Measurements from ENCODE around the gene SHC2.

SHC2 gene

DNA sequence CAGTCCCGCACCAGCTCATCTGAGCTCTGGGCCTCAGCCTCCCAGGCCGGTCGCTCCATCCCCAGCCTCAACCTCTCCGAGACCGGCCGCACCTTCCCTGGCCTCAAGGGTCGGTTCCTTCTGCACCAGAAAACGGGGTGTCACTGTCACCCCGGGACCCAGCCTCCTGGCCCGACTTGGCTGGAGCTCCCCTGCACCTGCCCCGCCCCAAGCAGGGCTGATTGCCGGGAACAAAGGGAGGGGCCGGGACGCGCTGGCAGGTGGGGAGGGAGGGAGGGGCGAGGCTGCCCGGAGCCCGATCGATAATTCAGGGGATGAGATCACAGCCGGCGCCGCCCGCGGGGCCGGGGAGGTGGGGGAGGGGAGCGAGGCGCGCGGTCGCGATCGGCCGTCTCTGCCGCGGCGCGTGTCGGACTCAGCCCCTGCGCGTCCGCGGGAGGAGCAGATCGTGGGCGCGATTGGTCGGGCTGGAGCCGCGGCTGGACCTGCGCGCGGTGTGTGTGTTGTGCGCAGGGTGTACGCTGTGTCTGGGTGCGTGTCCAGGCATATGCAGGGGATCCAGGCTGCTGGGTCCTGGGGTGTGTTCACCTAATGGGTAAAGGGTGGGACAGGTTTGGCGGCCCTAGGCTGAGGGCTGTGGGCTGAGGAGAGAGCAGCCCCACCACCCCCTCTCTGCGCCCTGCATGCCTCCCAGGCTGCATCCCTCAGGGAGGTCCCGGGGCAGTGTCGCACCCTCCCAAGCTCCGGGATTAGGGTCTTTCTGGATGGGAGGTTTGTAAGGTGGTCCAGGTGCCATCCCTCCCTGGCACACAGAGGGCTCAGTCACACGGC lies 1.1 kb upstream of the SHC2 start (continued):
- no peak for TF ChIP-seq ZNF114 (tag by site-specific recombination; IDR thresholded peaks at IDR 0.05)
- peak; percentile 46; the same call in 1 of the 2 replicates for TF ChIP-seq GLIS2 (tag by site-specific recombination; IDR thresholded peaks at IDR 0.05)
- TF ChIP-seq ZNF354C (tag by site-specific recombination; IDR thresholded peaks at IDR 0.05; ENCODE audit: borderline replicate concordance, low read depth), result no peak
- TF ChIP-seq ZNF558 (tag by site-specific recombination; IDR thresholded peaks at IDR 0.05), result no peak
- TF ChIP-seq ZNF324 (tag by site-specific recombination; IDR thresholded peaks at IDR 0.05), result no peak
- TF ChIP-seq KLF10 (tag by site-specific recombination; IDR thresholded peaks at IDR 0.05), result 0 out of 2 replicates have a peak, but pooled peaks have one; percentile 51
- no peak for TF ChIP-seq ZNF426 (tag by site-specific recombination; IDR thresholded peaks at IDR 0.05)
- peak; percentile 85 for TF ChIP-seq ZNF785 (tag by site-specific recombination; IDR thresholded peaks at IDR 0.05)
- TF ChIP-seq ZBTB7A (tag by site-specific recombination; IDR thresholded peaks at IDR 0.05; ENCODE audit: low read depth), result no peak
- TF ChIP-seq, protein P1, sequence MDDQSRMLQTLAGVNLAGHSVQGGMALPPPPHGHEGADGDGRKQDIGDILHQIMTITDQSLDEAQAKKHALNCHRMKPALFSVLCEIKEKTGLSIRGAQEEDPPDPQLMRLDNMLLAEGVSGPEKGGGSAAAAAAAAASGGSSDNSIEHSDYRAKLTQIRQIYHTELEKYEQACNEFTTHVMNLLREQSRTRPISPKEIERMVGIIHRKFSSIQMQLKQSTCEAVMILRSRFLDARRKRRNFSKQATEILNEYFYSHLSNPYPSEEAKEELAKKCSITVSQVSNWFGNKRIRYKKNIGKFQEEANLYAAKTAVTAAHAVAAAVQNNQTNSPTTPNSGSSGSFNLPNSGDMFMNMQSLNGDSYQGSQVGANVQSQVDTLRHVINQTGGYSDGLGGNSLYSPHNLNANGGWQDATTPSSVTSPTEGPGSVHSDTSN (CRISPR knock-in tag; IDR thresholded peaks at IDR 0.05), result no peak
- TF ChIP-seq, protein P2, sequence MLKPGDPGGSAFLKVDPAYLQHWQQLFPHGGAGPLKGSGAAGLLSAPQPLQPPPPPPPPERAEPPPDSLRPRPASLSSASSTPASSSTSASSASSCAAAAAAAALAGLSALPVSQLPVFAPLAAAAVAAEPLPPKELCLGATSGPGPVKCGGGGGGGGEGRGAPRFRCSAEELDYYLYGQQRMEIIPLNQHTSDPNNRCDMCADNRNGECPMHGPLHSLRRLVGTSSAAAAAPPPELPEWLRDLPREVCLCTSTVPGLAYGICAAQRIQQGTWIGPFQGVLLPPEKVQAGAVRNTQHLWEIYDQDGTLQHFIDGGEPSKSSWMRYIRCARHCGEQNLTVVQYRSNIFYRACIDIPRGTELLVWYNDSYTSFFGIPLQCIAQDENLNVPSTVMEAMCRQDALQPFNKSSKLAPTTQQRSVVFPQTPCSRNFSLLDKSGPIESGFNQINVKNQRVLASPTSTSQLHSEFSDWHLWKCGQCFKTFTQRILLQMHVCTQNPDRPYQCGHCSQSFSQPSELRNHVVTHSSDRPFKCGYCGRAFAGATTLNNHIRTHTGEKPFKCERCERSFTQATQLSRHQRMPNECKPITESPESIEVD (tag by site-specific recombination; IDR thresholded peaks at IDR 0.05), result no peak
- no peak for TF ChIP-seq OVOL3 (tag by site-specific recombination; IDR thresholded peaks at IDR 0.05)
- no peak for TF ChIP-seq ZNF23 (tag by site-specific recombination; IDR thresholded peaks at IDR 0.05; ENCODE audit: borderline replicate concordance)
- TF ChIP-seq, protein P3, sequence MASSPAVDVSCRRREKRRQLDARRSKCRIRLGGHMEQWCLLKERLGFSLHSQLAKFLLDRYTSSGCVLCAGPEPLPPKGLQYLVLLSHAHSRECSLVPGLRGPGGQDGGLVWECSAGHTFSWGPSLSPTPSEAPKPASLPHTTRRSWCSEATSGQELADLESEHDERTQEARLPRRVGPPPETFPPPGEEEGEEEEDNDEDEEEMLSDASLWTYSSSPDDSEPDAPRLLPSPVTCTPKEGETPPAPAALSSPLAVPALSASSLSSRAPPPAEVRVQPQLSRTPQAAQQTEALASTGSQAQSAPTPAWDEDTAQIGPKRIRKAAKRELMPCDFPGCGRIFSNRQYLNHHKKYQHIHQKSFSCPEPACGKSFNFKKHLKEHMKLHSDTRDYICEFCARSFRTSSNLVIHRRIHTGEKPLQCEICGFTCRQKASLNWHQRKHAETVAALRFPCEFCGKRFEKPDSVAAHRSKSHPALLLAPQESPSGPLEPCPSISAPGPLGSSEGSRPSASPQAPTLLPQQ (tag by site-specific recombination; IDR thresholded peaks at IDR 0.05), result peak; percentile 61; the same call in 1 of the 2 replicates
- no peak for TF ChIP-seq ZNF350 (tag by site-specific recombination; IDR thresholded peaks at IDR 0.05)
- TF ChIP-seq, protein P4, sequence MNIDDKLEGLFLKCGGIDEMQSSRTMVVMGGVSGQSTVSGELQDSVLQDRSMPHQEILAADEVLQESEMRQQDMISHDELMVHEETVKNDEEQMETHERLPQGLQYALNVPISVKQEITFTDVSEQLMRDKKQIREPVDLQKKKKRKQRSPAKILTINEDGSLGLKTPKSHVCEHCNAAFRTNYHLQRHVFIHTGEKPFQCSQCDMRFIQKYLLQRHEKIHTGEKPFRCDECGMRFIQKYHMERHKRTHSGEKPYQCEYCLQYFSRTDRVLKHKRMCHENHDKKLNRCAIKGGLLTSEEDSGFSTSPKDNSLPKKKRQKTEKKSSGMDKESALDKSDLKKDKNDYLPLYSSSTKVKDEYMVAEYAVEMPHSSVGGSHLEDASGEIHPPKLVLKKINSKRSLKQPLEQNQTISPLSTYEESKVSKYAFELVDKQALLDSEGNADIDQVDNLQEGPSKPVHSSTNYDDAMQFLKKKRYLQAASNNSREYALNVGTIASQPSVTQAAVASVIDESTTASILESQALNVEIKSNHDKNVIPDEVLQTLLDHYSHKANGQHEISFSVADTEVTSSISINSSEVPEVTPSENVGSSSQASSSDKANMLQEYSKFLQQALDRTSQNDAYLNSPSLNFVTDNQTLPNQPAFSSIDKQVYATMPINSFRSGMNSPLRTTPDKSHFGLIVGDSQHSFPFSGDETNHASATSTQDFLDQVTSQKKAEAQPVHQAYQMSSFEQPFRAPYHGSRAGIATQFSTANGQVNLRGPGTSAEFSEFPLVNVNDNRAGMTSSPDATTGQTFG (tag by site-specific recombination; IDR thresholded peaks at IDR 0.05; ENCODE audit: borderline replicate concordance), result no peak
- TF ChIP-seq MZF1 (tag by site-specific recombination; IDR thresholded peaks at IDR 0.05; ENCODE audit: borderline replicate concordance), result no peak
- no peak for TF ChIP-seq ZNF660 (tag by site-specific recombination; IDR thresholded peaks at IDR 0.05)
- no peak for TF ChIP-seq ZNF792 (tag by site-specific recombination; IDR thresholded peaks at IDR 0.05)
- no peak for TF ChIP-seq ZNF549 (tag by site-specific recombination; IDR thresholded peaks at IDR 0.05)
- no peak for TF ChIP-seq ZNF830 (tag by site-specific recombination; IDR thresholded peaks at IDR 0.05; ENCODE audit: low read depth)
- TF ChIP-seq ZNF416 (tag by site-specific recombination; IDR thresholded peaks at IDR 0.05), result no peak
- TF ChIP-seq YY1 (tag by site-specific recombination; IDR thresholded peaks at IDR 0.05), result no peak
- no peak for TF ChIP-seq GLI4 (tag by site-specific recombination; IDR thresholded peaks at IDR 0.05)
- TF ChIP-seq, protein P5, sequence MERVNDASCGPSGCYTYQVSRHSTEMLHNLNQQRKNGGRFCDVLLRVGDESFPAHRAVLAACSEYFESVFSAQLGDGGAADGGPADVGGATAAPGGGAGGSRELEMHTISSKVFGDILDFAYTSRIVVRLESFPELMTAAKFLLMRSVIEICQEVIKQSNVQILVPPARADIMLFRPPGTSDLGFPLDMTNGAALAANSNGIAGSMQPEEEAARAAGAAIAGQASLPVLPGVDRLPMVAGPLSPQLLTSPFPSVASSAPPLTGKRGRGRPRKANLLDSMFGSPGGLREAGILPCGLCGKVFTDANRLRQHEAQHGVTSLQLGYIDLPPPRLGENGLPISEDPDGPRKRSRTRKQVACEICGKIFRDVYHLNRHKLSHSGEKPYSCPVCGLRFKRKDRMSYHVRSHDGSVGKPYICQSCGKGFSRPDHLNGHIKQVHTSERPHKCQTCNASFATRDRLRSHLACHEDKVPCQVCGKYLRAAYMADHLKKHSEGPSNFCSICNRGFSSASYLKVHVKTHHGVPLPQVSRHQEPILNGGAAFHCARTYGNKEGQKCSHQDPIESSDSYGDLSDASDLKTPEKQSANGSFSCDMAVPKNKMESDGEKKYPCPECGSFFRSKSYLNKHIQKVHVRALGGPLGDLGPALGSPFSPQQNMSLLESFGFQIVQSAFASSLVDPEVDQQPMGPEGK (tag by site-specific recombination; IDR thresholded peaks at IDR 0.05), result peak; percentile 77
- TF ChIP-seq KLF16 (tag by site-specific recombination; IDR thresholded peaks at IDR 0.05), result peak; percentile 48; the same call in 1 of the 2 replicates
- no peak for TF ChIP-seq BCL11A (tag by site-specific recombination; IDR thresholded peaks at IDR 0.05; ENCODE audit: low read depth)
- TF ChIP-seq, protein P6, sequence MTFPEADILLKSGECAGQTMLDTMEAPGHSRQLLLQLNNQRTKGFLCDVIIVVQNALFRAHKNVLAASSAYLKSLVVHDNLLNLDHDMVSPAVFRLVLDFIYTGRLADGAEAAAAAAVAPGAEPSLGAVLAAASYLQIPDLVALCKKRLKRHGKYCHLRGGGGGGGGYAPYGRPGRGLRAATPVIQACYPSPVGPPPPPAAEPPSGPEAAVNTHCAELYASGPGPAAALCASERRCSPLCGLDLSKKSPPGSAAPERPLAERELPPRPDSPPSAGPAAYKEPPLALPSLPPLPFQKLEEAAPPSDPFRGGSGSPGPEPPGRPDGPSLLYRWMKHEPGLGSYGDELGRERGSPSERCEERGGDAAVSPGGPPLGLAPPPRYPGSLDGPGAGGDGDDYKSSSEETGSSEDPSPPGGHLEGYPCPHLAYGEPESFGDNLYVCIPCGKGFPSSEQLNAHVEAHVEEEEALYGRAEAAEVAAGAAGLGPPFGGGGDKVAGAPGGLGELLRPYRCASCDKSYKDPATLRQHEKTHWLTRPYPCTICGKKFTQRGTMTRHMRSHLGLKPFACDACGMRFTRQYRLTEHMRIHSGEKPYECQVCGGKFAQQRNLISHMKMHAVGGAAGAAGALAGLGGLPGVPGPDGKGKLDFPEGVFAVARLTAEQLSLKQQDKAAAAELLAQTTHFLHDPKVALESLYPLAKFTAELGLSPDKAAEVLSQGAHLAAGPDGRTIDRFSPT (tag by site-specific recombination; IDR thresholded peaks at IDR 0.05), result peak; percentile 84
- TF ChIP-seq ZNF768 (tag by site-specific recombination; IDR thresholded peaks at IDR 0.05), result no peak

All from HEK293 (cell line).